KMS-11 (cell line): ENCODE measurements around the gene CARD10.
"Not testable (repeated sequence)": the region's sequence is repeated elsewhere in the genome, so short reads cannot be mapped to it uniquely, and the experiment has no call there.

Experiments
- H2AFZ ChIP-seq: fragments of 200-600 bp; sonication (generic); 2 replicates; pipeline ENCODE4 v1.6.1; 2016; ENCODE audit warnings: antibody characterized with exemption, mixed run types, low read depth
- H3K27ac ChIP-seq: fragments of 200-600 bp; sonication (generic); 2 replicates; pipeline ENCODE4 v1.6.1; 2016; ENCODE audit warnings: mild to moderate bottlenecking, mixed run types
- H3K27me3 ChIP-seq: fragments of 200-600 bp; sonication (generic); 2 replicates; pipeline ENCODE4 v1.6.1; 2017; ENCODE audit warnings: mild to moderate bottlenecking, low read depth, mixed run types, moderate library complexity; ENCODE audit not compliant: insufficient read depth
- H3K36me3 ChIP-seq: fragments of 200-600 bp; sonication (generic); 2 replicates; pipeline ENCODE4 v1.6.1; 2017; ENCODE audit warnings: mild to moderate bottlenecking, mixed run types; ENCODE audit not compliant: insufficient read depth
- H3K4me1 ChIP-seq: fragments of 200-600 bp; sonication (generic); 2 replicates; pipeline ENCODE4 v1.6.1; 2016; ENCODE audit warnings: mild to moderate bottlenecking, low read depth, mixed run types; ENCODE audit not compliant: poor library complexity, severe bottlenecking
- H3K4me2 ChIP-seq: fragments of 200-600 bp; sonication (generic); 2 replicates; pipeline ENCODE4 v1.7.0; 2016; ENCODE audit warnings: mild to moderate bottlenecking, mixed run types
- H3K4me3 ChIP-seq: fragments of 200-600 bp; sonication (generic); IDR thresholded peaks from 2 replicates; pipeline ENCODE4 v1.6.1; 2017; ENCODE audit warnings: low read depth, low read length, mixed read lengths; ENCODE audit not compliant: insufficient read depth
- H3K79me2 ChIP-seq: fragments of 200-600 bp; sonication (generic); 2 replicates; pipeline ENCODE4 v1.6.1; 2016; ENCODE audit warnings: low read depth, mixed run types; ENCODE audit not compliant: insufficient read depth
- H3K9ac ChIP-seq: fragments of 200-600 bp; sonication (generic); 2 replicates; pipeline ENCODE4 v1.6.1; 2016; ENCODE audit warnings: mild to moderate bottlenecking, mixed run types
- H4K20me1 ChIP-seq: fragments of 200-600 bp; sonication (generic); 2 replicates; pipeline ENCODE4 v1.6.1; 2016; ENCODE audit warnings: mild to moderate bottlenecking, mixed run types; ENCODE audit not compliant: insufficient read depth
- CTCF ChIP-seq: fragments of 200-600 bp; sonication (generic); conservative IDR thresholded peaks from 2 replicates; pipeline ENCODE4 v1.6.1; 2017; ENCODE audit warnings: low read depth, mild to moderate bottlenecking, antibody characterized with exemption, low read length, moderate library complexity, mixed read lengths

The CARD10 gene

GRCh38 chr22:37555029-37555428, 35.8 kb upstream of the CARD10 start:
- no peaks in the 10 kb centered on the region for H3K36me3 ChIP-seq
- no peak overlapping the region for H3K9ac ChIP-seq
- H2AFZ ChIP-seq, result no peak overlapping the region
- H3K4me3 ChIP-seq, result no peak overlapping the region
- peaks cover 75% of the 10 kb centered on the region for H3K27me3 ChIP-seq
- H4K20me1 ChIP-seq, result no peaks in the 10 kb centered on the region
- H3K79me2 ChIP-seq, result no peaks in the 10 kb centered on the region
- H3K4me2 ChIP-seq, result no peak overlapping the region
- TF ChIP-seq CTCF, result no peak
- H3K4me1 ChIP-seq, result peaks cover 12% of the 10 kb centered on the region
- H3K27ac ChIP-seq, result no peak overlapping the region

GRCh38 chr22:37553725-37554124, 34.5 kb upstream of the CARD10 start:
- Histone ChIP-seq H3K4me1 (peaks cover 14% of the 10 kb centered on the region), H3K4me3 (no peak overlapping the region), H3K4me2 (no peak overlapping the region), H3K36me3 (no peaks in the 10 kb centered on the region), H3K79me2 (no peaks in the 10 kb centered on the region), H4K20me1 (no peaks in the 10 kb centered on the region), H2AFZ (no peak overlapping the region), H3K27me3 (peaks cover 65% of the 10 kb centered on the region; the same call in 1 of the 2 replicates), H3K9ac (no peak overlapping the region), H3K27ac (no peak overlapping the region)
- TF ChIP-seq CTCF, result no peak

- no peak for TF ChIP-seq CTCF
- H2AFZ ChIP-seq, result no peak overlapping the region
- no peak overlapping the region for H3K4me3 ChIP-seq
- no peak overlapping the region for H3K4me2 ChIP-seq
- H3K36me3 ChIP-seq, result no peaks in the 10 kb centered on the region
- peaks cover 14% of the 10 kb centered on the region for H3K4me1 ChIP-seq
- H4K20me1 ChIP-seq, result no peaks in the 10 kb centered on the region
- H3K27ac ChIP-seq, result no peak overlapping the region
- H3K79me2 ChIP-seq, result no peaks in the 10 kb centered on the region
- peaks cover 54% of the 10 kb centered on the region; the same call in 1 of the 2 replicates for H3K27me3 ChIP-seq
- no peak overlapping the region for H3K9ac ChIP-seq
These were observed 33.4 kb upstream of the CARD10 start for GRCh38 chr22:37552524-37553163.

GRCh38 chr22:37551981-37552380, 32.8 kb upstream of the CARD10 start:
- H3K9ac ChIP-seq, result no peak overlapping the region
- peaks cover 48% of the 10 kb centered on the region; the same call in 1 of the 2 replicates for H3K27me3 ChIP-seq
- peaks cover 14% of the 10 kb centered on the region for H3K4me1 ChIP-seq
- H2AFZ ChIP-seq, result no peak overlapping the region
- TF ChIP-seq CTCF, result no peak
- no peak overlapping the region for H3K27ac ChIP-seq
- H4K20me1 ChIP-seq, result no peaks in the 10 kb centered on the region
- H3K4me2 ChIP-seq, result no peak overlapping the region
- no peaks in the 10 kb centered on the region for H3K79me2 ChIP-seq
- no peak overlapping the region for H3K4me3 ChIP-seq
- no peaks in the 10 kb centered on the region for H3K36me3 ChIP-seq

- not testable (repeated sequence) for H3K4me3 ChIP-seq, H4K20me1 ChIP-seq, H3K79me2 ChIP-seq, H2AFZ ChIP-seq, H3K27ac ChIP-seq, H3K4me2 ChIP-seq, H3K36me3 ChIP-seq, H3K9ac ChIP-seq
- peaks cover 39% of the 10 kb centered on the region; the same call in 1 of the 2 replicates for H3K27me3 ChIP-seq
- H3K4me1 ChIP-seq, result peaks cover 14% of the 10 kb centered on the region
These were observed 31.7 kb upstream of the CARD10 start for GRCh38 chr22:37550921-37551320.
